SU-DHL-6 (cell line): ENCODE results near the gene LRRC43.

ENCODE experiments used
- H2AFZ ChIP-seq: fragments of 200-600 bp; sonication (generic); 2 replicates; pipeline ENCODE4 v1.6.1; 2014; ENCODE audit warnings: low read depth, mild to moderate bottlenecking, moderate library complexity, mixed read lengths, antibody characterized with exemption, low read length; ENCODE audit not compliant: severe bottlenecking
- H3F3A ChIP-seq: fragments of 200-600 bp; shearing (Covaris generic); 2 replicates; pipeline ENCODE4 v1.6.0; 2016; ENCODE audit warnings: antibody characterized with exemption, mild to moderate bottlenecking; ENCODE audit not compliant: insufficient read depth
- H3K27ac ChIP-seq: fragments of 200-600 bp; sonication (generic); 2 replicates; pipeline ENCODE4 v1.5.1; 2016; ENCODE audit warnings: low read depth, mild to moderate bottlenecking, low read length, moderate library complexity, mixed read lengths
- H3K27me3 ChIP-seq: fragments of 200-600 bp; sonication (generic), shearing (Covaris generic); 2 replicates; pipeline ENCODE4 v1.6.0; 2014; ENCODE audit warnings: mild to moderate bottlenecking, low read length
- H3K36me3 ChIP-seq: fragments of 200-600 bp; sonication (generic); 2 replicates; pipeline ENCODE4 v1.6.1; 2014; ENCODE audit warnings: mild to moderate bottlenecking, low read length, mixed read lengths
- H3K4me2 ChIP-seq: fragments of 300-600, 200-600 bp; shearing (Covaris generic), sonication (generic); 2 replicates; pipeline ENCODE4 v1.6.0; 2014; ENCODE audit warnings: low read length, low read depth, mild to moderate bottlenecking; ENCODE audit not compliant: poor library complexity, severe bottlenecking
- H3K4me3 ChIP-seq: fragments of 200-600 bp; sonication (generic); 2 replicates; pipeline ENCODE4 v1.5.1; 2014; ENCODE audit warnings: antibody characterized with exemption, low read length, mild to moderate bottlenecking, mixed read lengths; ENCODE audit not compliant: insufficient read depth, poor library complexity, severe bottlenecking
- H3K79me2 ChIP-seq: fragments of 200-600 bp; sonication (generic); 2 replicates; pipeline ENCODE4 v1.6.1; 2014; ENCODE audit warnings: mild to moderate bottlenecking, low read length, moderate library complexity; ENCODE audit not compliant: insufficient read depth
- H3K9ac ChIP-seq: fragments of 200-600 bp; sonication (generic); 2 replicates; pipeline ENCODE4 v1.7.0; 2014; ENCODE audit warnings: mild to moderate bottlenecking, low read length
- H3K9me2 ChIP-seq: fragments of 200-600 bp; sonication (generic); replicated peaks from 2 replicates; pipeline ENCODE4 v1.6.1; 2014; ENCODE audit warnings: low read length; ENCODE audit not compliant: insufficient read depth
- H3K9me3 ChIP-seq: fragments of 200-600 bp; sonication (generic); 2 replicates; pipeline ENCODE4 v1.6.1; 2014; ENCODE audit warnings: low read length, mixed read lengths; ENCODE audit not compliant: insufficient read depth
- H4K20me1 ChIP-seq: fragments of 200-600 bp; sonication (generic); 2 replicates; pipeline ENCODE4 v1.6.1; 2014; ENCODE audit warnings: low read depth, mild to moderate bottlenecking, antibody characterized with exemption, low read length, moderate library complexity, mixed read lengths
- EZH2phosphoT487 ChIP-seq: fragments of 200-600 bp; sonication (generic), shearing (Covaris generic); conservative IDR thresholded peaks from 2 replicates; pipeline ENCODE4 v1.6.1; 2018; ENCODE audit warnings: mild to moderate bottlenecking, antibody characterized with exemption, low read length, moderate library complexity, mixed read lengths
- TF ChIP-seq, protein P1 (sequence below): fragments of 200-600 bp; sonication (generic); IDR thresholded peaks from one replicate; pipeline ENCODE4 v1.5.1; 2017; ENCODE audit warnings: antibody characterized with exemption, mild to moderate bottlenecking, low read length, moderate library complexity; ENCODE audit not compliant: insufficient read depth, poor library complexity, severe bottlenecking

The LRRC43 gene

DNA sequence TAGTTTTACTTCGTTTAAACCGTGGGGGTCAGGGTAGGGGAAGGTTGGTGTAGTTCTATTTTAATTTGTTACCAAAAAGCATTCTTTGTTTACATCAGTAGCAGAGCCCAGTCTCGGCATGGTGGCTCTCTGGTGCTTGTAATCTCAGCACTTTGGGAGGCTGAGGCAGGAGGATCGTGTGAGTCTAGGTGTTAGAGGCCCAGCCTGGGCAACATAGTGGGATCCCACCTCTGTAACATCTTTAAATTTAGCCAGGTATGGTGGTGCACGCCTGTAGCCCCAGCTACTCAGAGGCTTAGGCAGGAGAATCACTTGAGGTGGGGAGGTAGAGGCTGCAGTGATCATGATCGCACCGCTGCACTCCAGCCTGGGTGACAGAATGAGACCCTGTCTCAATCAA is 2.2 kb downstream of the LRRC43 start:
- H3K4me2 ChIP-seq = no peak overlapping the region
- no peak overlapping the region for H3K27ac ChIP-seq
- no peaks in the 10 kb centered on the region for H3K9me2 ChIP-seq
- no peaks in the 10 kb centered on the region for H3K9me3 ChIP-seq
- H3K79me2 ChIP-seq = no peaks in the 10 kb centered on the region
- TF ChIP-seq EZH2phosphoT487 = no peak
- TF ChIP-seq, protein P1, sequence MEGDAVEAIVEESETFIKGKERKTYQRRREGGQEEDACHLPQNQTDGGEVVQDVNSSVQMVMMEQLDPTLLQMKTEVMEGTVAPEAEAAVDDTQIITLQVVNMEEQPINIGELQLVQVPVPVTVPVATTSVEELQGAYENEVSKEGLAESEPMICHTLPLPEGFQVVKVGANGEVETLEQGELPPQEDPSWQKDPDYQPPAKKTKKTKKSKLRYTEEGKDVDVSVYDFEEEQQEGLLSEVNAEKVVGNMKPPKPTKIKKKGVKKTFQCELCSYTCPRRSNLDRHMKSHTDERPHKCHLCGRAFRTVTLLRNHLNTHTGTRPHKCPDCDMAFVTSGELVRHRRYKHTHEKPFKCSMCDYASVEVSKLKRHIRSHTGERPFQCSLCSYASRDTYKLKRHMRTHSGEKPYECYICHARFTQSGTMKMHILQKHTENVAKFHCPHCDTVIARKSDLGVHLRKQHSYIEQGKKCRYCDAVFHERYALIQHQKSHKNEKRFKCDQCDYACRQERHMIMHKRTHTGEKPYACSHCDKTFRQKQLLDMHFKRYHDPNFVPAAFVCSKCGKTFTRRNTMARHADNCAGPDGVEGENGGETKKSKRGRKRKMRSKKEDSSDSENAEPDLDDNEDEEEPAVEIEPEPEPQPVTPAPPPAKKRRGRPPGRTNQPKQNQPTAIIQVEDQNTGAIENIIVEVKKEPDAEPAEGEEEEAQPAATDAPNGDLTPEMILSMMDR = no peak
- no peak overlapping the region for H2AFZ ChIP-seq
- H3F3A ChIP-seq = no peaks in the 10 kb centered on the region
- no peaks in the 10 kb centered on the region for H4K20me1 ChIP-seq
- H3K4me3 ChIP-seq = no peak overlapping the region
- no peaks in the 10 kb centered on the region for H3K27me3 ChIP-seq
- H3K36me3 ChIP-seq = no peaks in the 10 kb centered on the region
- H3K9ac ChIP-seq = no peak overlapping the region

DNA sequence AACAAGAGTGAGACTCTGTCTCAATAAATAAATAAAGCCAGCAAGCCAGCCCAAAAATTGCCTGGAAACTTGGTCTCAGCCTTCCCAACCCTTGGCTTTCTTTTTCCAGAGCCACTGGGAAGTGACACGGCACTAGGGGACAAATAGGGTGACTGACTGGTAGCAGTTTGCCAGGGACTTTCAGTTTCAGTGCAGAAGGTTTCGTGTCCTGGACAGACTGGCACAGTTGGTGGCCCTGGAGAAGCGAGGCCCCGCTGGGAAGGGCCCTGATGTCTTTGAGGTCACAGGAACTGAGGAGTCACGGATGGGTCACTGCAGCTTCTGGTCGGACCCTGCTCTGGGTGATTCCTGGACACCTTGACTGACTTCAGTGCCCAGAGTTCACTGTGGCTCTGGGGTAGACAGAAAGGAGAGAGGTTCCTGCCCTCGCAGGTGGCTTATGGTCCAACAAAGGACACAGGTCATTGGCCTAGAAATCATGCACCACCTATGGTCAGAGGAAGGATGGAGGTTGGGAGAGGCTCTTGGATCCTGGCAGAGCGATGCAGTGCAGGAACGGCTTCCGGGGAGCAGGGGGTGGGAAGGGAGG is 2.7 kb downstream of the LRRC43 start:
- no peaks in the 10 kb centered on the region for H3K9me2 ChIP-seq
- no peak overlapping the region for H3K4me3 ChIP-seq
- H3K79me2 ChIP-seq = no peaks in the 10 kb centered on the region
- no peak overlapping the region for H3K27ac ChIP-seq
- no peaks in the 10 kb centered on the region for H3K27me3 ChIP-seq
- no peaks in the 10 kb centered on the region for H4K20me1 ChIP-seq
- H3F3A ChIP-seq = no peaks in the 10 kb centered on the region
- no peak overlapping the region for H3K4me2 ChIP-seq
- no peak overlapping the region for H2AFZ ChIP-seq
- no peak for TF ChIP-seq EZH2phosphoT487
- TF ChIP-seq, protein P1 = no peak
- H3K9me3 ChIP-seq = no peaks in the 10 kb centered on the region
- no peaks in the 10 kb centered on the region for H3K36me3 ChIP-seq
- H3K9ac ChIP-seq = no peak overlapping the region

DNA sequence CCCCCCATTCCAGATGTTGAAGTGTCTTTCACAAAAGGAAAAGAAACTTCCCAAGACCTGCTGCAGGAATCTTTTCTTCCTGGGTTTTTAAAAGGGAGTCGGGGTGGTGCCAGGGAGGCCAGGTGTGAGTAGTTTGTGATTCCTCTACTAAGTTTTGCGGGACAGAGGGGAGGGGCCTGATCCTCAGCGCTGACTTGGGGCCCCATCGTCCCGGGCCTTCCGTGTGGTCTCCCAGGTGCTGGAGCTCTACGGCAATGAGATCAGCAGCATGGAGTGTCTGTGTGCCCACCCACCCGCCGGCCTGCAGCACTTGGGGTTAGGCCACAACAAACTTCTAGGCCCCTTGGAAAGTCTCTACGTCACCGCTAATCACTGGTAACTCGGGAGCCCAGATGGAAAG is 4.5 kb downstream of the LRRC43 start:
- Histone ChIP-seq H3K9me2 (no peaks in the 10 kb centered on the region), H2AFZ (no peak overlapping the region), H3K9me3 (no peaks in the 10 kb centered on the region)

More for the DNA sequence above, 4.5 kb downstream of the LRRC43 start:
- no peaks in the 10 kb centered on the region for H3F3A ChIP-seq
- H3K27me3 ChIP-seq = no peaks in the 10 kb centered on the region
- H4K20me1 ChIP-seq = no peaks in the 10 kb centered on the region
- TF ChIP-seq EZH2phosphoT487 = no peak
- TF ChIP-seq, protein P1 = no peak
- H3K36me3 ChIP-seq = no peaks in the 10 kb centered on the region
- H3K4me2 ChIP-seq = no peak overlapping the region
- no peak overlapping the region for H3K9ac ChIP-seq
- H3K4me3 ChIP-seq = no peak overlapping the region
- H3K27ac ChIP-seq = no peak overlapping the region
- no peaks in the 10 kb centered on the region for H3K79me2 ChIP-seq
